HCT116 (cell line): ENCODE data around the gene MCTP2. TPM values are rescaled to one million over a fixed set of nuclear protein-coding genes. Genes with fewer than 3 reads are reported as not detected.

Experiments used
- ATAC-seq: fragments of 200-7000 bp; cut with Tn5 transposase; 2 replicates; pipeline ENCODE4 v1.9.1; 2020; ENCODE audit warnings: mild to moderate bottlenecking, moderate library complexity
- BruUV-seq: library from RNA; stranded (reverse); fragments of 400-500 nt; replicated peaks from 2 replicates; lab custom pipeline; 2021; lab: Mats Ljungman, UMichigan
- CTCF ChIA-PET: fragments of 300-600 bp; sonication (Branson Sonifier 250); formaldehyde crosslinking; loops from one replicate; lab custom pipeline; 2021; ENCODE audit warnings: antibody characterized with exemption; lab: Charles Lee
- POLR2A ChIA-PET: fragments of 300-600, 350-600 bp; sonication (Branson Sonifier 250); formaldehyde crosslinking; loops from one replicate; lab custom pipeline; 2021; ENCODE audit warnings: antibody characterized with exemption; lab: Charles Lee
- RAD21 ChIA-PET, 2 experiments: fragments of 300-600 bp; sonication (Branson Sonifier 250); formaldehyde crosslinking; loops; one replicate each; lab custom pipeline; 2023; ENCODE audit warnings: low total read pairs in 2 of 2; ENCODE audit not compliant: uncharacterized antibody in 2 of 2, unreplicated experiment in 2 of 2, low non-redundant PET in 1 of 2; lab: Charles Lee
- DNase-seq: peaks from one replicate; pipeline ENCODE4 v3.0.0-alpha.2; 2010; ENCODE audit warnings: low read depth, low spot score
- H2AFZ ChIP-seq: fragments of 200-600 bp; shearing (Covaris generic), sonication (generic); 2 replicates; pipeline ENCODE4 v1.6.1; 2017; ENCODE audit warnings: low read depth, mixed run types, mixed read lengths, antibody characterized with exemption, low read length; ENCODE audit not compliant: poor library complexity, severe bottlenecking
- H3K27ac ChIP-seq: 2 replicates; pipeline ENCODE4 v1.5.1; 2012; ENCODE audit warnings: low read depth, low read length
- H3K27me3 ChIP-seq: fragments of 200-600 bp; sonication (generic); 2 replicates; pipeline ENCODE4 v1.6.1; 2016; ENCODE audit warnings: mixed run types, low read length, mixed read lengths; ENCODE audit not compliant: insufficient read depth
- H3K36me3 ChIP-seq, 2 experiments: fragments of 200-500 bp in 1 of 2; fragments of 200-600 bp in 1 of 2; sonication (Bioruptor generic) in 1 of 2; sonication (generic) in 1 of 2; 2 replicates each; pipeline versions ENCODE4 v1.5.1 to v1.6.1; 2014 to 2016; ENCODE audit warnings: low read length in 2 of 2, inconsistent platforms in 1 of 2, mixed read lengths in 1 of 2, mixed run types in 1 of 2; ENCODE audit not compliant: insufficient read depth in 2 of 2, control insufficient read depth in 1 of 2
- H3K4me1 ChIP-seq, 2 experiments: fragments of 200-600 bp in 1 of 2; sonication (generic) in 1 of 2; 2 replicates each; pipeline versions ENCODE4 v1.5.1 to v1.6.1; 2012 to 2017; ENCODE audit warnings: low read length in 2 of 2, inconsistent platforms in 1 of 2, mild to moderate bottlenecking in 1 of 2, mixed read lengths in 1 of 2, mixed run types in 1 of 2, moderate library complexity in 1 of 2; ENCODE audit not compliant: insufficient read depth in 2 of 2, control insufficient read depth in 1 of 2
- H3K4me2 ChIP-seq: fragments of 200-600 bp; sonication (generic); 2 replicates; pipeline ENCODE4 v1.6.1; 2017; ENCODE audit warnings: mixed run types, low read length, mixed read lengths
- H3K4me3 ChIP-seq, 2 experiments: fragments of 200-600 bp in 1 of 2; sonication (generic) in 1 of 2; replicated peaks in 1 of 2; 2 replicates each; pipeline ENCODE4 v1.5.1; 2011 to 2016; ENCODE audit warnings: low read length in 2 of 2, control low read depth in 1 of 2, low read depth in 1 of 2, mild to moderate bottlenecking in 1 of 2, mixed read lengths in 1 of 2, mixed run types in 1 of 2
- H3K79me2 ChIP-seq: fragments of 200-600 bp; sonication (generic); 2 replicates; pipeline ENCODE4 v1.6.1; 2017; ENCODE audit warnings: mild to moderate bottlenecking, mixed run types, low read length, moderate library complexity, mixed read lengths; ENCODE audit not compliant: insufficient read depth
- H3K9ac ChIP-seq: fragments of 200-600 bp; sonication (generic); 2 replicates; pipeline ENCODE4 v1.6.1; 2016; ENCODE audit warnings: low read length, mixed read lengths
- H3K9me2 ChIP-seq: fragments of 200-600 bp; sonication (generic), shearing (Covaris generic); 2 replicates; pipeline ENCODE4 v1.6.1; 2017; ENCODE audit warnings: mixed run types, mild to moderate bottlenecking, moderate library complexity; ENCODE audit not compliant: insufficient read depth
- H3K9me3 ChIP-seq, 2 experiments: fragments of 200-500 bp in 1 of 2; fragments of 200-600 bp in 1 of 2; sonication (Bioruptor generic) in 1 of 2; sonication (generic) in 1 of 2; 2 replicates each; pipeline ENCODE4 v1.6.1; 2014 to 2017; ENCODE audit warnings: low read length in 2 of 2, mixed read lengths in 2 of 2, inconsistent platforms in 1 of 2, low read depth in 1 of 2, mild to moderate bottlenecking in 1 of 2, mixed run types in 1 of 2, moderate library complexity in 1 of 2; ENCODE audit not compliant: control insufficient read depth in 1 of 2, insufficient read depth in 1 of 2
- H4K20me1 ChIP-seq: fragments of 200-600 bp; sonication (generic), shearing (Covaris generic); 2 replicates; pipeline ENCODE4 v1.6.1; 2017; ENCODE audit warnings: mixed run types, mild to moderate bottlenecking, moderate library complexity; ENCODE audit not compliant: insufficient read depth
- EGR1 ChIP-seq: IDR thresholded peaks from 2 replicates; pipeline ENCODE4 v1.6.1; 2012; ENCODE audit warnings: low read depth
- SRF ChIP-seq: IDR thresholded peaks from 2 replicates; pipeline ENCODE4 v1.6.1; 2012; ENCODE audit warnings: low read depth
- ZNF274 ChIP-seq: fragments of 200-500 bp; sonication (Bioruptor generic); IDR thresholded peaks from 2 replicates; pipeline ENCODE4 v1.6.1; 2014; ENCODE audit warnings: mild to moderate bottlenecking, low read depth, low read length, inconsistent platforms
- intact Hi-C: fragments of 100-400 bp; cut with micrococcal nuclease; formaldehyde crosslinking; loops from 2 replicates; pipeline ENCODE4 v1.10.0; 2022
- total RNA-seq: library from RNA; stranded (reverse); gene quantifications from one replicate; pipeline ENCODE4 v1.2.1, GENCODE V29; 2021; ENCODE audit not compliant: unreplicated experiment
- TF ChIP-seq, protein P1 (sequence below), 3 experiments: fragments of 200-600 bp in 1 of 3; sonication (generic) in 1 of 3; IDR thresholded peaks in 2 of 3; conservative IDR thresholded peaks in 1 of 3; 2 replicates each; pipeline ENCODE4 v1.5.1; 2012 to 2017; ENCODE audit warnings: low read depth in 2 of 3, low read length in 2 of 3, antibody characterized with exemption in 1 of 3, borderline replicate concordance in 1 of 3, control low read depth in 1 of 3, mild to moderate bottlenecking in 1 of 3, mixed read lengths in 1 of 3, mixed run types in 1 of 3, moderate library complexity in 1 of 3; ENCODE audit not compliant: insufficient read depth in 1 of 3
- TF ChIP-seq, protein P2 (sequence below): IDR thresholded peaks from 2 replicates; pipeline ENCODE4 v1.6.1; 2012; ENCODE audit warnings: low read depth

MCTP2 gene
- total RNA-seq, 1 experiment from 2014 or later, result 12.9 TPM

DNA sequence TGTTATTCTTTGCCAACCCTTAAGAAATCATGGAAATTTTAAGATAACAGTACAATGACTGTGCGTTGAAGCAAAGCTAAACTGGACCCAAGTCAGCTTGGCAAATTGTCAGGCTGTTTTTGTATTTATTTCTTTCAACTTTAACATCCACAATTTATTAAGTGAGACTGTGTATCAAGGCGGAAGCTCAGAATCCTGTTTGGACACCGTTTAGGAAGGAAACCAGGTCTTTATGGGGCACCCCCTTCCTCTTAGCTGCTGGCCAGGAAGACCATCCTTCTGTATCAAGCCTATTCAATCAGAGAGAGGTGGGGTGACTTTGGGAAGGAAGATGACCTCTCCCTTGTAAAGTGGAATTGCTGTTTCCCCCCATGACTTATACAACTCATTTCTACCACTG, 166.0 kb downstream of the MCTP2 start:
- no peak for ATAC-seq
- H3K4me1 ChIP-seq, result no peaks in the 10 kb centered on the region
- H3K27me3 ChIP-seq, result no peaks in the 10 kb centered on the region
- no peak overlapping the region for H2AFZ ChIP-seq
- H3K9me2 ChIP-seq, result no peaks in the 10 kb centered on the region
- no peak overlapping the region for H3K9ac ChIP-seq
- ChIA-PET RAD21 (no interaction called here), POLR2A (no interaction called here), CTCF (interaction anchor here (0.8 kb wide), 1 partner anchor 15 kb away, joined by 4 read pairs; no protein-coding TSS in a partner anchor)
- DNase-seq, result no peak
- TF ChIP-seq EGR1, result no peak
- TF ChIP-seq, protein P1, sequence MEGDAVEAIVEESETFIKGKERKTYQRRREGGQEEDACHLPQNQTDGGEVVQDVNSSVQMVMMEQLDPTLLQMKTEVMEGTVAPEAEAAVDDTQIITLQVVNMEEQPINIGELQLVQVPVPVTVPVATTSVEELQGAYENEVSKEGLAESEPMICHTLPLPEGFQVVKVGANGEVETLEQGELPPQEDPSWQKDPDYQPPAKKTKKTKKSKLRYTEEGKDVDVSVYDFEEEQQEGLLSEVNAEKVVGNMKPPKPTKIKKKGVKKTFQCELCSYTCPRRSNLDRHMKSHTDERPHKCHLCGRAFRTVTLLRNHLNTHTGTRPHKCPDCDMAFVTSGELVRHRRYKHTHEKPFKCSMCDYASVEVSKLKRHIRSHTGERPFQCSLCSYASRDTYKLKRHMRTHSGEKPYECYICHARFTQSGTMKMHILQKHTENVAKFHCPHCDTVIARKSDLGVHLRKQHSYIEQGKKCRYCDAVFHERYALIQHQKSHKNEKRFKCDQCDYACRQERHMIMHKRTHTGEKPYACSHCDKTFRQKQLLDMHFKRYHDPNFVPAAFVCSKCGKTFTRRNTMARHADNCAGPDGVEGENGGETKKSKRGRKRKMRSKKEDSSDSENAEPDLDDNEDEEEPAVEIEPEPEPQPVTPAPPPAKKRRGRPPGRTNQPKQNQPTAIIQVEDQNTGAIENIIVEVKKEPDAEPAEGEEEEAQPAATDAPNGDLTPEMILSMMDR (IDR thresholded peaks at IDR 0.05 in 2 of 3, conservative IDR thresholded peaks at IDR 0.05 in 1 of 3; ENCODE audit: borderline replicate concordance in 1 of 3, insufficient read depth in 1 of 3, low read depth in 2 of 3, low read length in 2 of 3), result no peak
- TF ChIP-seq, protein P2, sequence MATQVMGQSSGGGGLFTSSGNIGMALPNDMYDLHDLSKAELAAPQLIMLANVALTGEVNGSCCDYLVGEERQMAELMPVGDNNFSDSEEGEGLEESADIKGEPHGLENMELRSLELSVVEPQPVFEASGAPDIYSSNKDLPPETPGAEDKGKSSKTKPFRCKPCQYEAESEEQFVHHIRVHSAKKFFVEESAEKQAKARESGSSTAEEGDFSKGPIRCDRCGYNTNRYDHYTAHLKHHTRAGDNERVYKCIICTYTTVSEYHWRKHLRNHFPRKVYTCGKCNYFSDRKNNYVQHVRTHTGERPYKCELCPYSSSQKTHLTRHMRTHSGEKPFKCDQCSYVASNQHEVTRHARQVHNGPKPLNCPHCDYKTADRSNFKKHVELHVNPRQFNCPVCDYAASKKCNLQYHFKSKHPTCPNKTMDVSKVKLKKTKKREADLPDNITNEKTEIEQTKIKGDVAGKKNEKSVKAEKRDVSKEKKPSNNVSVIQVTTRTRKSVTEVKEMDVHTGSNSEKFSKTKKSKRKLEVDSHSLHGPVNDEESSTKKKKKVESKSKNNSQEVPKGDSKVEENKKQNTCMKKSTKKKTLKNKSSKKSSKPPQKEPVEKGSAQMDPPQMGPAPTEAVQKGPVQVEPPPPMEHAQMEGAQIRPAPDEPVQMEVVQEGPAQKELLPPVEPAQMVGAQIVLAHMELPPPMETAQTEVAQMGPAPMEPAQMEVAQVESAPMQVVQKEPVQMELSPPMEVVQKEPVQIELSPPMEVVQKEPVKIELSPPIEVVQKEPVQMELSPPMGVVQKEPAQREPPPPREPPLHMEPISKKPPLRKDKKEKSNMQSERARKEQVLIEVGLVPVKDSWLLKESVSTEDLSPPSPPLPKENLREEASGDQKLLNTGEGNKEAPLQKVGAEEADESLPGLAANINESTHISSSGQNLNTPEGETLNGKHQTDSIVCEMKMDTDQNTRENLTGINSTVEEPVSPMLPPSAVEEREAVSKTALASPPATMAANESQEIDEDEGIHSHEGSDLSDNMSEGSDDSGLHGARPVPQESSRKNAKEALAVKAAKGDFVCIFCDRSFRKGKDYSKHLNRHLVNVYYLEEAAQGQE, result no peak
- TF ChIP-seq SRF, result no peak
- TF ChIP-seq ZNF274, result no peak
- BruUV-seq, result no TSS peak
- H3K9me3 ChIP-seq, result no peaks in the 10 kb centered on the region
- H3K79me2 ChIP-seq, result no peaks in the 10 kb centered on the region
- H3K4me3 ChIP-seq, result no peak overlapping the region
- no peaks in the 10 kb centered on the region for H3K36me3 ChIP-seq
- no peaks in the 10 kb centered on the region; the same call in 1 of the 2 replicates for H4K20me1 ChIP-seq
- intact Hi-C loops, result no loop called here
- H3K4me2 ChIP-seq, result no peak overlapping the region
- no peak overlapping the region for H3K27ac ChIP-seq
